SK-N-SH treated with all-trans-retinoic acid at 6 μM for 48 hours (cell line): ENCODE data around the gene S100A16.

ENCODE experiments used
- ATAC-seq: fragments of 200-7000 bp; cut with Tn5 transposase; 3 replicates; pipeline ENCODE4 v1.9.1; 2020; ENCODE audit warnings: mild to moderate bottlenecking, moderate library complexity
- ARNTL ChIP-seq: fragments of 450-650 bp; formaldehyde crosslinking; IDR thresholded peaks from 2 replicates; pipeline ENCODE4 v1.5.0; 2020; ENCODE audit warnings: low read depth, mild to moderate bottlenecking, moderate library complexity, borderline replicate concordance
- BACH2 ChIP-seq: fragments of 250-450 bp; sonication (Bioruptor Pico); IDR thresholded peaks from 2 replicates; pipeline ENCODE4 v1.9.0; 2021; ENCODE audit warnings: mild to moderate bottlenecking, borderline replicate concordance
- CREB5 ChIP-seq: fragments of 250-450 bp; sonication (Bioruptor Pico); IDR thresholded peaks from 2 replicates; pipeline ENCODE4 v1.5.1; 2020; ENCODE audit warnings: low read depth, mild to moderate bottlenecking, moderate library complexity
- CSDC2 ChIP-seq: fragments of 250-450 bp; sonication (Bioruptor Pico); IDR thresholded peaks from 2 replicates; pipeline ENCODE4 v1.5.0; 2020; ENCODE audit warnings: mild to moderate bottlenecking, moderate library complexity
- CSRNP3 ChIP-seq: fragments of 250-450 bp; sonication (Bioruptor Pico); IDR thresholded peaks from 2 replicates; pipeline ENCODE4 v1.5.1; 2021; ENCODE audit warnings: mild to moderate bottlenecking, moderate library complexity
- ESRRG ChIP-seq: fragments of 250-450 bp; sonication (Bioruptor Pico); IDR thresholded peaks from 2 replicates; pipeline ENCODE4 v1.6.1; 2021; ENCODE audit warnings: mild to moderate bottlenecking
- GLIS3 ChIP-seq: fragments of 250-450 bp; sonication (Bioruptor Pico); IDR thresholded peaks from 2 replicates; pipeline ENCODE4 v1.5.0; 2020; ENCODE audit warnings: mild to moderate bottlenecking, moderate library complexity
- ISL1 ChIP-seq: fragments of 250-450 bp; sonication (Bioruptor Pico); IDR thresholded peaks from 2 replicates; pipeline ENCODE4 v2.1.2; 2022; ENCODE audit warnings: mild to moderate bottlenecking, moderate library complexity
- OSR1 ChIP-seq: fragments of 250-450 bp; sonication (Bioruptor Pico); IDR thresholded peaks from 2 replicates; pipeline ENCODE4 v1.8.0; 2022; ENCODE audit warnings: moderate library complexity, mild to moderate bottlenecking, inconsistent platforms
- PATZ1 ChIP-seq: fragments of 250-450 bp; sonication (Bioruptor Pico); IDR thresholded peaks from 2 replicates; pipeline ENCODE4 v1.8.0; 2020; ENCODE audit warnings: mild to moderate bottlenecking, moderate library complexity, borderline replicate concordance
- POU6F1 ChIP-seq: fragments of 250-450 bp; sonication (Bioruptor Pico); IDR thresholded peaks from 2 replicates; pipeline ENCODE4 v1.8.0; 2021; ENCODE audit warnings: low read depth, mild to moderate bottlenecking, moderate library complexity, borderline replicate concordance
- PPARA ChIP-seq: fragments of 250-450 bp; sonication (Bioruptor Pico); IDR thresholded peaks from 2 replicates; pipeline ENCODE4 v1.5.0; 2020; ENCODE audit warnings: mild to moderate bottlenecking, borderline replicate concordance
- RARB ChIP-seq: fragments of 250-450 bp; sonication (Bioruptor Pico); IDR thresholded peaks from 2 replicates; pipeline ENCODE4 v1.8.0; 2021; ENCODE audit warnings: mild to moderate bottlenecking, moderate library complexity
- SNAI2 ChIP-seq: fragments of 250-450 bp; sonication (Bioruptor Pico); IDR thresholded peaks from 2 replicates; pipeline ENCODE4 v1.5.0; 2020; ENCODE audit warnings: mild to moderate bottlenecking, moderate library complexity
- TCF4 ChIP-seq: fragments of 250-450 bp; sonication (Bioruptor Pico); IDR thresholded peaks from 2 replicates; pipeline ENCODE4 v1.8.0; 2021; ENCODE audit warnings: mild to moderate bottlenecking, moderate library complexity, borderline replicate concordance
- TOX ChIP-seq: fragments of 250-450 bp; sonication (Bioruptor Pico); IDR thresholded peaks from 2 replicates; pipeline ENCODE4 v1.8.0; 2021; ENCODE audit warnings: mild to moderate bottlenecking, moderate library complexity, borderline replicate concordance
- TSHZ2 ChIP-seq: fragments of 250-450 bp; sonication (Bioruptor Pico); IDR thresholded peaks from 2 replicates; pipeline ENCODE4 v1.5.0; 2020; ENCODE audit warnings: mild to moderate bottlenecking, moderate library complexity
- ZFP30 ChIP-seq: fragments of 450-650 bp; formaldehyde crosslinking; IDR thresholded peaks from 2 replicates; pipeline ENCODE4 v1.5.0; 2022; ENCODE audit warnings: mild to moderate bottlenecking, moderate library complexity
- ZNF565 ChIP-seq: fragments of 450-650 bp; formaldehyde crosslinking; conservative IDR thresholded peaks from 2 replicates; pipeline ENCODE4 v1.5.0; 2020; ENCODE audit warnings: low read depth, mild to moderate bottlenecking, moderate library complexity
- ZNF70 ChIP-seq: fragments of 450-650 bp; formaldehyde crosslinking; IDR thresholded peaks from 2 replicates; pipeline ENCODE4 v1.5.0; 2020; ENCODE audit warnings: mild to moderate bottlenecking, moderate library complexity

S100A16 gene

GRCh38 chr1:153602749-153603148 is 10.2 kb downstream of the S100A16 start (continued):
- no peak for TF ChIP-seq CSDC2 (CRISPR knock-in tag)
- no peak for TF ChIP-seq ISL1 (CRISPR knock-in tag)
- TF ChIP-seq POU6F1: no peak
- no peak for TF ChIP-seq ARNTL (CRISPR knock-in tag)
- no peak for TF ChIP-seq CREB5 (CRISPR knock-in tag)
- TF ChIP-seq TOX (CRISPR knock-in tag): no peak
- no peak for TF ChIP-seq TCF4 (CRISPR knock-in tag)

- no peak for TF ChIP-seq GLIS3 (CRISPR knock-in tag)
- TF ChIP-seq TCF4 (CRISPR knock-in tag): no peak
- no peak for TF ChIP-seq OSR1
- TF ChIP-seq TOX (CRISPR knock-in tag): no peak
- TF ChIP-seq PATZ1: no peak
- TF ChIP-seq ZNF70 (CRISPR knock-in tag): no peak
- TF ChIP-seq CREB5 (CRISPR knock-in tag): no peak
- TF ChIP-seq ESRRG: no peak
- TF ChIP-seq PPARA (CRISPR knock-in tag): no peak
- no peak for TF ChIP-seq CSRNP3 (CRISPR knock-in tag)
- no peak for TF ChIP-seq CSDC2 (CRISPR knock-in tag)
- no peak for TF ChIP-seq SNAI2 (CRISPR knock-in tag)
- TF ChIP-seq ARNTL (CRISPR knock-in tag): no peak
- TF ChIP-seq BACH2 (CRISPR knock-in tag): no peak
- no peak for TF ChIP-seq TSHZ2 (CRISPR knock-in tag)
- TF ChIP-seq RARB (CRISPR knock-in tag): no peak
- no peak for ATAC-seq
These were observed 13.1 kb downstream of the S100A16 start for GRCh38 chr1:153599847-153600246.

GRCh38 chr1:153598309-153599172 is 14.4 kb downstream of the S100A16 start:
- TF ChIP-seq ZFP30 (no peak), ISL1 (CRISPR knock-in tag) (no peak), TOX (CRISPR knock-in tag) (no peak), ZNF70 (CRISPR knock-in tag) (no peak), ZNF565 (CRISPR knock-in tag) (no peak)
- TF ChIP-seq, all 23 proteins: peak for 0
- peak; percentile 73 for ATAC-seq
